SK-N-SH (cell line): ENCODE results near the gene RAB40A.

Experiments
- EP300 ChIP-seq, 2 experiments: IDR thresholded peaks; 2 replicates each; pipeline versions ENCODE4 v1.4.0 to v1.6.1; 2012; ENCODE audit warnings: borderline replicate concordance in 1 of 2, low read depth in 1 of 2, low read length in 1 of 2
- EZH2phosphoT487 ChIP-seq: fragments of 200-600 bp; sonication (generic); IDR thresholded peaks from 2 replicates; pipeline ENCODE4 v1.6.1; 2017; ENCODE audit warnings: low read depth, mixed run types, mild to moderate bottlenecking, antibody characterized with exemption, moderate library complexity, borderline replicate concordance
- RFX5 ChIP-seq: IDR thresholded peaks from 2 replicates; pipeline ENCODE4 v1.6.1; 2012; ENCODE audit warnings: mild to moderate bottlenecking, improper control_type of control experiment, low read length
- SIN3A ChIP-seq: IDR thresholded peaks from 2 replicates; pipeline ENCODE4 v1.6.1; 2012; ENCODE audit warnings: low read depth, mild to moderate bottlenecking, low read length, moderate library complexity, borderline replicate concordance

DNA sequence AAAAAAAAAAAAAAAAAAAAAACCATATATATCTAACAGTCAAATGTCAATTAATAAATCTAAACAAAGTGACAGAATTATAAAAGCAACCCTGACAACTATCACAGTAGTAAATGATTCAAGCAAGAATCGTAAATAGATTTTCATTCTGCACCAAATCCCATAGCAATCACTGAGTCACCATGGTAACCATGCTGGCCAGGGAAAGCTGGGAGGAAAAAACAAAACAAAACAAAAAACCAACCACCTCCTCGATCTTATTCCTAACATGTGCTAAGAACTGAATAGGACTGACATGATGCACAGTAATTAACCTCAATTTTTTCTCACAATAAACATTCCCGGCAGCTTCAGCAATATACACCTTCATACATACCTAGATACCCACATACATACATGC is 30.6 kb upstream of the RAB40A start:
- TF ChIP-seq SIN3A: no peak
- no peak for TF ChIP-seq EZH2phosphoT487
- TF ChIP-seq RFX5: no peak
- no peak for TF ChIP-seq EP300 (IDR thresholded peaks at IDR 0.05; ENCODE audit: borderline replicate concordance in 1 of 2, low read depth in 1 of 2, low read length in 1 of 2)
